GM19467 (cell line): Measurements from ENCODE around the gene OGG1.

Experiments used
- ATAC-seq: cut with Tn5 transposase; IDR thresholded peaks from one replicate; pipeline ENCODE4 v1.9.1; 2021; ENCODE audit warnings: mild to moderate bottlenecking, moderate library complexity; ENCODE audit not compliant: unreplicated experiment

OGG1 gene

DNA sequence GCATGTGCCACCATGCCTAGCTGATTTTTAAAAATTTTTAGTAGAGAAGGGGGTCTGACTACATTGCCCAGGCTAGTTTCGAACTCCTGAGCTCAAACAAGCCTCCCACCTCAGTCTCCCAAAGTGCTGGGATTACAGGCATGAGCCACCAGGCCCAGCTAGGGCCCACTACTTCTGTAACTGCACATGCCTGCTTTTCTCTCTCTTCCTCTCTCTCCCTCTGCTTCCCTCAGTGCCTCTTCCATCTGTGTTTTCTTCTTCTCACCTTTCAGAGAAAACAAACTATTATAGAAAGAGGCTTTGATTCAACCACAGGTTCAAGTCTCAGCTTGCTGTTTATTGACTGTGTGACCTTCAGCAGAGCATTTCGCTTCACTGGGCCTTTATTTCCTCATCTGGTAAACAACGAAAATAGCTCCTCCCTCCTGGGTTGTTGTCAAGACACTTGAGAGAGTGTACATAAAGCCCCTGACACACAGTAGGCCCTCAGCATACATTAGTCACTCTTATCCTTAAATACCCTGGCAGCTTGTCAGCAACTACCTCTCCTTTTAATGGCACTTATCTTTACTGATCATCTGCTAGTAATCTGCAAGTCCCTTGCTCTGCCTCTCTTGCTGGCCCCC, 32.3 kb downstream of the OGG1 start:
- ATAC-seq, result no peak

DNA sequence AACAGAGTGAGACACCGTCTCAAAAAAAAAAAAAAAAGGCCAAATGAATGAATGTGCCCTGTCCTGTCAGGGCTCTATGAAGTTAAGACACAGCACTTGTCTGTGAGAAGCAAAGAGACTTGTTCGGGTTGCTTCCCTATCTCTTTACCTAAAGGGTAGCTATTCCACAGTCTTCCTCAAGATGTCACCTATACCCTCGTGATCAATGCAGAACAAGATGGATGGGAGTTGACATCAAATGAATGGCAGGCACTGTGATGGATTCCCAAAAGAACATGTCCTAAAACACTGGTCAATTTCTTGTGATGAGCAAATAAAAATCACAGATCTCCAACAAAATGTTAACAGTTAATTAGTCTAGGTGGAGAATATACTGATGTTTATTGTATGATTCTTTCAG, 33.0 kb downstream of the OGG1 start:
- ATAC-seq, result no peak

DNA sequence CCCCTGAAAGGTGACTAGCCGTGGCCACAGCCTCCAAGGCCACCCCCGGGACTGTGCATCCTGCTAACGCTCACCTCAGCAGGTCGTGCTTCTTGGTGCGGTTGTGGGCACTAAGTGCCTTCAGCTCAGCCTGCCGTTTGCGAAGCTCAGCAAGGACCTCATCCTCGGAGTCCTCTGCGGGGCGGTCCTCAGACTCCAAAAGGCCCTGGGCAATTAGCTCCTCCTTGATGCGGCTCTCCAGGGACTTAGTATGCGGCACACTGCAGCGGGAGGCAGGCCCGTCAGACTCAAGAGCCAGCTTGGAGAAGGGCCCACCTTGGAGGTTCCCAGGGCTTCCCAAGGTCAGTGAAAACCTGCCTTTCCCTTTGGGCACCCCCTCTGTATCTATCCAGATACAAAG, 34.2 kb downstream of the OGG1 start:
- no peak for ATAC-seq

- ATAC-seq, result no peak
These were observed 35.2 kb downstream of the OGG1 start for GRCh38 chr3:9784965-9785364.

DNA sequence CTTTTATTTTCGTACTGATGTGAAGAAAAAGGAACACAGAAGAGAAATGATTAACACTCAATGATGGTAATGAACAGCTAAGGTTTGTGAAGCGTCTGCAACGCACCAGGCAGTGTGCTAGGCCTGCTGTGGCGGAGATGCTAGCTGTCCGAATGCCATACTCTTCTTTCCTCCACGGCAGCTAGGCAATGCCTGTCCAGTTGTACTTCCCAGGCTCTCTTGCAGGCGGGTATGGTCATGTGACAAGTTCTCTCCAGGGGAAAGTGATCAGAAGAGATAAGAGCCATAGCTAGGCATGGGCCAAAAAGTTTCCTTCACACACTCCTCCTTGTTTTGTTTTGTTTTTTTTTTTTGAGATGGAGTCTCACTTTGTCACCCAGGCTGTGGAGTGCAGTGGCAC, 35.9 kb downstream of the OGG1 start:
- ATAC-seq, result no peak

DNA sequence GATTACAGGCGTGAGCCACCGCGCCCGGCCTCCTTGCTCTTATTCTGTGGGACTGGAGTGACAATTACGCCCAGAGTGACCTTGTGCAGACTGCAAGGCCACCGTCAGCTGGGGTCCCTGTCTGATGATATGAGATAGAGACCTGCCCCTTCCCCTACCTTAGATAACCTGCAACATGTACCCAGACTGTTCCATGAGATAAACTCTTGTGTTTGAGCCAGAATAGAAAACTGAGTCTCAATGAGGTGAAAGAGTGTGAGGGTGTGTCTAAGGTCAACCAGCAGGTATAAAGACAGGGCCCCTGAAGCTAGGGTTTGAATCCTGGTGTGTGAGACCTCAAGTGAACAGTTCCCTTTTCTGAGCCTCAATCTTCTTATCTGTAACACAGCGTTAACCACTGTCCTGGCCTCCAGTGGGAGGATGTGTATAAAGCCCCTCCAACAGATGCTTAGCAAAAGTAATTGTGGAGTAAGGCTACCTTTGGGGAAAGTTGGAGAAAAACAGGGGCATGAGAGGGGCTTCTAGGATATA, 36.5 kb downstream of the OGG1 start:
- no peak for ATAC-seq

- ATAC-seq, result no peak
These were observed 37.3 kb downstream of the OGG1 start for GRCh38 chr3:9786825-9787669.

DNA sequence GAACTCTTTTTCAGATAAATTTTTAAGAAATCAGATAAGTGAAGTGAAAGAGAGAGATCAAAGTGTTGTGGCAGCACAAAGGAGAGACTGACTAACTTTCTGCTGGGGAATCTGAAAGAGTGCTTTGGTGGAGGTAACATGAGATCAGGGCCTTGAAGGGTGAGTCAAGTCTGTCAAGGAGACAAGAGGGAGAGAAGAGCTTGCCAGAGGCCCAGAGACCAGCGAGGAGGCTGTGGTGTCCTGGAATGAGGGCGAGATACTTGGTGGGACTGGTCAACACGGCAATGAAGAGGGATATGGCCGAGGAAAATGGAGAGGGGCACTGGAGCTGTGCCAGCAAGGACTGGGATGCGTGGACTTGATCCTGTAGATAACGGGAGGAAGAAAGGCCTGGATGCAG, 38.0 kb downstream of the OGG1 start:
- ATAC-seq, result no peak

- no peak for ATAC-seq
These were observed 41.4 kb downstream of the OGG1 start for GRCh38 chr3:9791127-9791526.

DNA sequence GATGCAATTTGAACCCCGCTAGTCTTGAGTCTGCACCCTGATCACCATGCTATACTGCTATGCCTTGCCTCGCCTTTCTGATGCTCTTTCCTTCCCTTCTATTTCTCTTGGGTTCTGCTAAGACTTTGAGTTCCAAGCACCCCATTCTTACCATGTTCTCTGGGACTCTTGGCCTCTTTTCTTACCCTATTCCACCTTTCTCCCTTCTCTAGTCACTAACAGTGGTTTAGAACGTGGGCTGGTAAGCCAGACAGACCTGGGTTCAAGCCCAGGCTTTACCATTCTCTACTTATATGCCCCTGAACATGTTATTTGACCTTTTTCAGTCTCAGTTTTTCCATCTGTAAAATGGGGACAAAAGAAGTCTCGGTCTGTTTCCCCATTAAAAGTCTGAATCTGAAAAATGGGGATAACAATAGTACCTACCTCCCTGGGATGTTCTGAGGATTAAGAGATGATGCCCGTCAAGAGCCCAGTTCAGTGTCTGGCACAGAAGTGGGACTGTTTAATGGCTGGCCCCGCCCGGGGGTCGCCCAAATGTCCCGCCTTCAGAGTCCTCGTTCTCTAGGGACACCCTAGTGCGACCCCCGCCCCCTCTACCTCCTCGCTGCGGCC, 42.1 kb downstream of the OGG1 start:
- ATAC-seq, result no peak

DNA sequence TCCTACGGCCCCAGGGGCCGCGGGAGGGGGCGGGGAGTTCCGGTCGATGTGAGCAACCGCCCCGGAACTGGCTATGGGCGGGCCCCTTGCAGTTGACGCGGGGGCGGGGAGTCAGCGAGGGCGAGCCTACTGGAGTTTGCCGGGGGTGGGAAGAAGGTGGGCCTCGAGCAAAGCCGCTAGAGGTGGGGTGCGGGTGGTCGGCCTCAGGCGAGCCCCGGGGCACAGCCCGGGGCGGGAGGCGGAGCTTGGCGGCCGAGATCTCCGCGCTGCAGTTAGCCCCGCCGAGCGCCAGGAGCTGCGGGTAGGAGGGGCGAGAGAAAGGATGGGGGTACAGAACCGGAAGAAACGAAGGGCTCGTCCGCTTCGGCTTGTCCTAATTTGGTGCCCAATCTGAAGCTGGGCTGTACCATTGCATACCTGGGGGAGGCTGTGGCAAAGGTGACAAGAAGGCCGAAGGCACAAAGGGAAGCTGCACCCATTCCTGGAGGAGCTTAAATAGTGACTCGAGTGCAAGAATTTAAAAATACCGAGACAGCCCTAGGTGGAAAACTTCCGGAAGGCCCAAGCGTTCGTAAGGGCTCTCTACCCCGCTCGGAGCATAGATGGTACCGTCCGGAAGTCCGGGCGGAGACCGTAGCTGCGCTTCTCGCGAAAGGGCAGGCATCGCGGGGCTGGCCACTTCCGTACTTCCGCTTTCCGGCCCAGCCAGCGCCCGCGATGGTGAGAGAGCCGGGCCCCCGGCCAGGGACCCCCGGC, 42.8 kb downstream of the OGG1 start, which contains the start of the genes ARPC4 and TADA3:
TSS of gene ARPC4 (plus strand) at position 678 of the 756 bp plus-strand sequence. CDS start at position 718, 40 bp downstream.
TSS of gene TADA3 (minus strand) at position 69 of the 756 bp plus-strand sequence. CDS start 1,007 bp downstream, outside the sequence.
- ATAC-seq, result peak; percentile 74

DNA sequence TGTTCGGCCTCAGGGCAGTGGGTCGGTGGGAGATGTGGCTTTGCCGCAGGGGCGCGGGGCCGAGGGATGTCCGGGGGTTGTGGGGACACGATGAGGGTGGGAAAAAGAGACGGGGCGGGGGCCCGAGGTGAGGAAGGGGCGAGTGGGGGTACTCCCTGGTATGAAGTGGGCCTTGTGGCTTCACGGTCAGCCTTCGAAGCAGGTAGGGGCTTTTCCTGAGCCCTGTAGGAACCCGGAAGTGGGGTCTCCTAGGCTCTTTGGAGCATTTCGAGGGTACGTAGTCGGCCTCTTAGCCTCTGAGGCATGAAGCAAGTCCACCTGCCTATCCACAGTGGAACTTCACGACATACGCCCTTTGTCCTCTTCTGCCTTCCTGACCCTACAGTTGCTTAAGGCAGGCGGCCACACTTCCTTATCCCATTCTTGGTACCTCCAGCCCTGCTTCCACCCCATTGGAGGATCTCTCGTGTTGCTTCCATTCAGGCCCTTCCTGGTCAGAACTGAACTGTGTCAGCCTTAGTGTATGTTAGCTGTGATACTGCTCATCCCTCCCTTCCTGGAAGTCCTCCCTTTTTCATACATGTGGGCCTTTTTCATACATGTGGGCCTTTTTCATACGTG, 43.5 kb downstream of the OGG1 start:
- ATAC-seq, result no peak

GRCh38 chr3:9794400-9794799, 44.6 kb downstream of the OGG1 start:
- ATAC-seq, result no peak

- ATAC-seq, result no peak
These were observed 45.5 kb downstream of the OGG1 start for GRCh38 chr3:9795207-9795606.

- ATAC-seq, result no peak
These were observed 47.6 kb downstream of the OGG1 start for GRCh38 chr3:9797196-9797945.

DNA sequence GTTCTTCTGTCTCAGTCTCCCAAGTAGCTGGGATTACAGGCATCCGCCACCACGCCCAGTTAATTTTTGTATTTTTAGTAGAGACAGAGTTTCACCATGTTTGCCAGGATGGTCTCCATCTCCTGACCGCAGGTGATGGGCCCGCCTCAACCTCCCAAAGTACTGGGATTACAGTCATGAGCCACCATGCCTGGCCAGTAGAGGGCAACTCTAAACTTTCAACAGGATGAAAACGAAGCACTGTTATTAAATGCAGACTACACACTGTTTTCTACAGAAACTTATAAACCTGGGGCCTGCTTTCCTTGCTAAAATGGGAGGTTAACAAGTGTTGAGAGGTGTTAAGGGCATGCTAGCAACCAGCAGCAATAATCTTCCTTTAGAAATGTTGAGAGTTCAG, 50.8 kb downstream of the OGG1 start:
- no peak for ATAC-seq

DNA sequence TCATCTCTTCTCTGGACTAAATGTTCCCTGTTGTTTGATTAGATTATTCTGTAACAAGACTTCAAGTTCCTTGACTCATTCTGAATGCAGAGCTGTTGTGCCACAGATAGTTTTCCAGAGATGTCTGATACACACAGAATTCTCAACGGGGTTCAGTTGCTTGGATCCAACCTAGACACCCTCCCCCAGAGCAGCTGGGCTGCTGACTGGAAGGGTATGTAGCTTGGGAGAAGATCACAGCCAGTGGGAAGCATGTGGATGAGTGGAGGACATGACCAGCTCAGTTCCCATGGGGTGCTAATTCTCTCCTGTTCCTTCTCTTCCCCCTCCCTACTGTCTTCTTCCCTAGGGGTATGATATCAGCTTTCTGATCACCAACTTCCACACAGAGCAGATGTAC, 53.7 kb downstream of the OGG1 start:
- no peak for ATAC-seq

- no peak for ATAC-seq
These were observed 55.2 kb downstream of the OGG1 start for GRCh38 chr3:9804996-9805395.

GRCh38 chr3:9806137-9806536, 56.4 kb downstream of the OGG1 start:
- ATAC-seq, result no peak
